Tibial nerve (tissue), 4 donors: ENCODE data around the gene CDHR3.

Experiments
- CTCF ChIP-seq, 5 experiments: fragments of 200-600 bp in 3 of 5; fragments of 450-650 bp in 2 of 5; sonication (generic) in 3 of 5; IDR thresholded peaks; one replicate each; pipeline ENCODE4 v1.5.1; 2016 to 2019; ENCODE audit warnings: antibody characterized with exemption in 5 of 5, mild to moderate bottlenecking in 3 of 5, moderate library complexity in 2 of 5
- EP300 ChIP-seq, 2 donors: sonication (generic); formaldehyde crosslinking; IDR thresholded peaks; one replicate each; pipeline ENCODE4 v1.6.1; 2017; ENCODE audit warnings: antibody characterized with exemption in 2 of 2, mild to moderate bottlenecking in 1 of 2
- POLR2A ChIP-seq, 2 donors: fragments of 450-650 bp; IDR thresholded peaks; one replicate each; pipeline ENCODE4 v1.6.1; 2017; ENCODE audit warnings: antibody characterized with exemption in 2 of 2, mild to moderate bottlenecking in 2 of 2, moderate library complexity in 2 of 2

- peak in 1 of 5 experiments; percentile 9 for TF ChIP-seq CTCF (IDR thresholded peaks at IDR 0.05)
- no peak for TF ChIP-seq POLR2A (IDR thresholded peaks at IDR 0.05)
- TF ChIP-seq EP300 (IDR thresholded peaks at IDR 0.05), result no peak
These were observed 87.1 kb downstream of the CDHR3 start for GRCh38 chr7:106050002-106050745.
